GM19324 (cell line): ENCODE data around the gene OVOL3.
"Not testable (repeated sequence)": the region's sequence is repeated elsewhere in the genome, so short reads cannot be mapped to it uniquely, and the experiment has no call there.

Source experiments
- ATAC-seq: cut with Tn5 transposase; IDR thresholded peaks from one replicate; pipeline ENCODE4 v1.9.1; 2021; ENCODE audit warnings: mild to moderate bottlenecking, moderate library complexity; ENCODE audit not compliant: unreplicated experiment, low FRiP score

Gene OVOL3

GRCh38 chr19:36121486-36122124, 10.7 kb downstream of the OVOL3 start:
- no peak for ATAC-seq

- ATAC-seq: no peak
Observed at GRCh38 chr19:36125557-36125956, 14.6 kb downstream of the OVOL3 start.

GRCh38 chr19:36128392-36128736, 17.4 kb downstream of the OVOL3 start:
- ATAC-seq: no peak

- ATAC-seq: not testable (repeated sequence)
Observed at GRCh38 chr19:36131221-36131620, 20.3 kb downstream of the OVOL3 start.

- ATAC-seq: not testable (repeated sequence)
Observed at GRCh38 chr19:36134867-36135266, 23.9 kb downstream of the OVOL3 start.

GRCh38 chr19:36136964-36137686, 26.2 kb downstream of the OVOL3 start:
- ATAC-seq: no peak

- ATAC-seq: no peak
Observed at GRCh38 chr19:36139120-36139472, 28.2 kb downstream of the OVOL3 start.

- ATAC-seq: peak; percentile 85
Observed at GRCh38 chr19:36139473-36140303, 28.7 kb downstream of the OVOL3 start, which contains the start of gene CAPNS1. Gene CAPNS1 (plus strand): TSS chr19:36140066. CDS start chr19:36141012, 946 bp downstream.

- ATAC-seq: no peak
Observed at GRCh38 chr19:36140304-36141038, 29.5 kb downstream of the OVOL3 start.

- peak; percentile 34 for ATAC-seq
Observed at GRCh38 chr19:36141039-36141927, 30.3 kb downstream of the OVOL3 start.

GRCh38 chr19:36142046-36142445, 31.1 kb downstream of the OVOL3 start:
- ATAC-seq: no peak

- ATAC-seq: no peak
Observed at GRCh38 chr19:36142496-36142895, 31.6 kb downstream of the OVOL3 start.

GRCh38 chr19:36144624-36145023, 33.7 kb downstream of the OVOL3 start:
- ATAC-seq: no peak

- no peak for ATAC-seq
Observed at GRCh38 chr19:36149673-36150406, 38.9 kb downstream of the OVOL3 start.

GRCh38 chr19:36150586-36150985, 39.6 kb downstream of the OVOL3 start:
- ATAC-seq: no peak

- no peak for ATAC-seq
Observed at GRCh38 chr19:36151144-36152018, 40.4 kb downstream of the OVOL3 start.

GRCh38 chr19:36152019-36152351, 41.0 kb downstream of the OVOL3 start:
- no peak for ATAC-seq
